ENCODE measurements around the gene ITIH5. TPM values are rescaled to one million over a fixed set of nuclear protein-coding genes. Genes with fewer than 3 reads are reported as not detected.

ITIH5 gene
- total and polyA plus RNA-seq, 2 donors (not counting 1 experiment from before 2014, with no cell fraction given) = not detected

GRCh38 chr10:7710446-7710845 is 43.7 kb upstream of the ITIH5 start:
- H3K9me3 ChIP-seq (ENCODE audit: control extremely low read depth in 1 of 3, control insufficient read depth in 2 of 3, insufficient read depth in 1 of 3, low read length in 2 of 3) = peaks cover 0 to 1% (median 0%) of the 10 kb centered on the region in 3 donors
- CTCF ChIA-PET = no interaction called here
- H3K4me3 Mint-ChIP-seq = no peak overlapping the region
- POLR2A ChIA-PET = no interaction called here
- H3K4me1 Mint-ChIP-seq = no peaks in the 10 kb centered on the region
- H3K36me3 ChIP-seq (replicated peaks in 1 of 2; ENCODE audit: control extremely low read depth in 1 of 2, control insufficient read depth in 1 of 2, extremely low read depth in 1 of 2, insufficient read depth in 2 of 2, low read length in 1 of 2) = no peaks in the 10 kb centered on the region
- no peak for DNase-seq
- H3K79me2 ChIP-seq (ENCODE audit: control insufficient read depth, insufficient read depth, low read length) = no peaks in the 10 kb centered on the region
- H3K27me3 ChIP-seq (replicated peaks in 1 of 4; ENCODE audit: control extremely low read depth in 1 of 4, control insufficient read depth in 3 of 4, insufficient read depth in 4 of 4, low read length in 3 of 4) = peaks cover 0 to 4% (median 0%) of the 10 kb centered on the region in 4 experiments
- no peak overlapping the region for H3K9ac ChIP-seq (ENCODE audit: low read length)
- no peak overlapping the region for H3K27ac ChIP-seq (ENCODE audit: low read length in 2 of 2)
- H3K27ac Mint-ChIP-seq = no peak overlapping the region
- H3K4me1 ChIP-seq (ENCODE audit: control insufficient read depth in 2 of 2, insufficient read depth in 2 of 2, low read length in 2 of 2) = no peaks in the 10 kb centered on the region
- H2AFZ ChIP-seq (ENCODE audit: insufficient read depth, low read depth, low read length, poor library complexity, severe bottlenecking) = no peak overlapping the region
- H3K4me3 ChIP-seq (ENCODE audit: control extremely low read depth in 1 of 5, extremely low read depth in 1 of 5, insufficient read depth in 1 of 5, low read depth in 2 of 5, low read length in 4 of 5) = no peak overlapping the region
- H4K20me1 ChIP-seq (ENCODE audit: control insufficient read depth, insufficient read depth, low read length, poor library complexity, severe bottlenecking) = no peaks in the 10 kb centered on the region
- no peak for ATAC-seq (ENCODE audit: low read depth)
- no CpG with 5 or more reads among the region's 1 CpG for WGBS (ENCODE audit: insufficient coverage)
- intact Hi-C loops (cut with micrococcal nuclease) = no loop called here
- H3K4me2 ChIP-seq (replicated peaks; ENCODE audit: low read depth, low read length, poor library complexity, severe bottlenecking) = no peak overlapping the region
- peaks cover 32% of the 10 kb centered on the region for H3K27me3 Mint-ChIP-seq
- peaks cover 2% of the 10 kb centered on the region for H3K9me3 Mint-ChIP-seq (ENCODE audit: insufficient read depth)
- TF ChIP-seq EZH2 (IDR thresholded peaks at IDR 0.05; ENCODE audit: borderline replicate concordance, insufficient read depth, low read depth, low read length, poor library complexity, severe bottlenecking) = no peak
- TF ChIP-seq, protein P1, sequence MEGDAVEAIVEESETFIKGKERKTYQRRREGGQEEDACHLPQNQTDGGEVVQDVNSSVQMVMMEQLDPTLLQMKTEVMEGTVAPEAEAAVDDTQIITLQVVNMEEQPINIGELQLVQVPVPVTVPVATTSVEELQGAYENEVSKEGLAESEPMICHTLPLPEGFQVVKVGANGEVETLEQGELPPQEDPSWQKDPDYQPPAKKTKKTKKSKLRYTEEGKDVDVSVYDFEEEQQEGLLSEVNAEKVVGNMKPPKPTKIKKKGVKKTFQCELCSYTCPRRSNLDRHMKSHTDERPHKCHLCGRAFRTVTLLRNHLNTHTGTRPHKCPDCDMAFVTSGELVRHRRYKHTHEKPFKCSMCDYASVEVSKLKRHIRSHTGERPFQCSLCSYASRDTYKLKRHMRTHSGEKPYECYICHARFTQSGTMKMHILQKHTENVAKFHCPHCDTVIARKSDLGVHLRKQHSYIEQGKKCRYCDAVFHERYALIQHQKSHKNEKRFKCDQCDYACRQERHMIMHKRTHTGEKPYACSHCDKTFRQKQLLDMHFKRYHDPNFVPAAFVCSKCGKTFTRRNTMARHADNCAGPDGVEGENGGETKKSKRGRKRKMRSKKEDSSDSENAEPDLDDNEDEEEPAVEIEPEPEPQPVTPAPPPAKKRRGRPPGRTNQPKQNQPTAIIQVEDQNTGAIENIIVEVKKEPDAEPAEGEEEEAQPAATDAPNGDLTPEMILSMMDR (IDR thresholded peaks at IDR 0.05) = no peak

- H2AFZ ChIP-seq (ENCODE audit: insufficient read depth, low read depth, low read length, poor library complexity, severe bottlenecking) = no peak overlapping the region
Measured at GRCh38 chr10:7708832-7709231, 42.1 kb upstream of the ITIH5 start.

More at GRCh38 chr10:7708832-7709231, 42.1 kb upstream of the ITIH5 start:
- ATAC-seq (ENCODE audit: low read depth) = no peak
- no CpG with 5 or more reads among the region's 4 CpGs for WGBS (ENCODE audit: insufficient coverage)
- Histone ChIP-seq H3K9ac (ENCODE audit: low read length) (no peak overlapping the region), H3K36me3 (replicated peaks in 1 of 2; ENCODE audit: control extremely low read depth in 1 of 2, control insufficient read depth in 1 of 2, extremely low read depth in 1 of 2, insufficient read depth in 2 of 2, low read length in 1 of 2) (no peaks in the 10 kb centered on the region), H3K4me1 (ENCODE audit: control insufficient read depth in 2 of 2, insufficient read depth in 2 of 2, low read length in 2 of 2) (no peaks in the 10 kb centered on the region), H3K27ac (ENCODE audit: low read length in 2 of 2) (no peak overlapping the region), H4K20me1 (ENCODE audit: control insufficient read depth, insufficient read depth, low read length, poor library complexity, severe bottlenecking) (no peaks in the 10 kb centered on the region), H3K27me3 (replicated peaks in 1 of 4; ENCODE audit: control extremely low read depth in 1 of 4, control insufficient read depth in 3 of 4, insufficient read depth in 4 of 4, low read length in 3 of 4) (peaks cover 0 to 4% (median 0%) of the 10 kb centered on the region in 4 experiments), H3K4me3 (ENCODE audit: control extremely low read depth in 1 of 5, extremely low read depth in 1 of 5, insufficient read depth in 1 of 5, low read depth in 2 of 5, low read length in 4 of 5) (no peak overlapping the region), H3K79me2 (ENCODE audit: control insufficient read depth, insufficient read depth, low read length) (no peaks in the 10 kb centered on the region), H3K4me2 (replicated peaks; ENCODE audit: low read depth, low read length, poor library complexity, severe bottlenecking) (no peak overlapping the region), H3K9me3 (ENCODE audit: control extremely low read depth in 1 of 3, control insufficient read depth in 2 of 3, insufficient read depth in 1 of 3, low read length in 2 of 3) (peaks cover 0 to 1% (median 0%) of the 10 kb centered on the region in 3 donors)
- intact Hi-C loops (cut with micrococcal nuclease) = no loop called here
- no peak for TF ChIP-seq EZH2 (IDR thresholded peaks at IDR 0.05; ENCODE audit: borderline replicate concordance, insufficient read depth, low read depth, low read length, poor library complexity, severe bottlenecking)
- TF ChIP-seq, protein P1 (IDR thresholded peaks at IDR 0.05) = no peak
- Mint-ChIP-seq H3K4me1 (no peaks in the 10 kb centered on the region), H3K27ac (no peak overlapping the region), H3K4me3 (no peak overlapping the region), H3K27me3 (peaks cover 43% of the 10 kb centered on the region), H3K9me3 (ENCODE audit: insufficient read depth) (peaks cover 2% of the 10 kb centered on the region)
- POLR2A ChIA-PET = no interaction called here
- CTCF ChIA-PET = interaction anchor here (2.2 kb wide), 1 partner anchor 22 kb away, joined by 5 read pairs; no protein-coding TSS in a partner anchor
- DNase-seq = no peak
